Measurements from ENCODE around the gene NUMA1. TPM values are rescaled to one million over a fixed set of nuclear protein-coding genes. Genes with fewer than 3 reads are reported as not detected.
A peak's percentile ranks its signal among the peaks of the same experiment; 100 is the strongest.

The NUMA1 gene
- total RNA-seq, 1 experiment from 2014 or later = 267 TPM

GRCh38 chr11:72079819-72080325 lies 470 bp downstream of the NUMA1 start:
- TF ChIP-seq, protein P1, sequence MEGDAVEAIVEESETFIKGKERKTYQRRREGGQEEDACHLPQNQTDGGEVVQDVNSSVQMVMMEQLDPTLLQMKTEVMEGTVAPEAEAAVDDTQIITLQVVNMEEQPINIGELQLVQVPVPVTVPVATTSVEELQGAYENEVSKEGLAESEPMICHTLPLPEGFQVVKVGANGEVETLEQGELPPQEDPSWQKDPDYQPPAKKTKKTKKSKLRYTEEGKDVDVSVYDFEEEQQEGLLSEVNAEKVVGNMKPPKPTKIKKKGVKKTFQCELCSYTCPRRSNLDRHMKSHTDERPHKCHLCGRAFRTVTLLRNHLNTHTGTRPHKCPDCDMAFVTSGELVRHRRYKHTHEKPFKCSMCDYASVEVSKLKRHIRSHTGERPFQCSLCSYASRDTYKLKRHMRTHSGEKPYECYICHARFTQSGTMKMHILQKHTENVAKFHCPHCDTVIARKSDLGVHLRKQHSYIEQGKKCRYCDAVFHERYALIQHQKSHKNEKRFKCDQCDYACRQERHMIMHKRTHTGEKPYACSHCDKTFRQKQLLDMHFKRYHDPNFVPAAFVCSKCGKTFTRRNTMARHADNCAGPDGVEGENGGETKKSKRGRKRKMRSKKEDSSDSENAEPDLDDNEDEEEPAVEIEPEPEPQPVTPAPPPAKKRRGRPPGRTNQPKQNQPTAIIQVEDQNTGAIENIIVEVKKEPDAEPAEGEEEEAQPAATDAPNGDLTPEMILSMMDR (conservative IDR thresholded peaks at IDR 0.05) = no peak
- no peak for TF ChIP-seq EZH2 (IDR thresholded peaks at IDR 0.05; ENCODE audit: low read depth)
- POLR2A ChIA-PET (ENCODE audit: unreplicated experiment) = interaction anchor here (0.7 to 0.9 kb wide), 2 partner anchors 143 to 1598 kb away, joined by 4 to 12 read pairs; no protein-coding TSS in a partner anchor

GRCh38 chr11:72078477-72078876 lies 1.9 kb downstream of the NUMA1 start:
- Histone ChIP-seq H3K27ac (peak overlapping the region; percentile 50), H3K27me3 (ENCODE audit: insufficient read depth, low read depth) (no peaks in the 10 kb centered on the region), H3K9me2 (ENCODE audit: insufficient read depth) (no peaks in the 10 kb centered on the region), H3K4me1 (replicated peaks; ENCODE audit: insufficient read depth) (peaks cover 52% of the 10 kb centered on the region), H3K4me3 (peak overlapping the region; percentile 92), H3K9me3 (ENCODE audit: insufficient read depth, low read depth) (no peaks in the 10 kb centered on the region), H3F3A (ENCODE audit: insufficient read depth, low read depth) (peaks cover 40% of the 10 kb centered on the region), H2AFZ (peak overlapping the region; percentile 80; the same call in 1 of the 2 replicates), H3K36me3 (ENCODE audit: low read depth) (0 out of 2 replicates have a peak, but pooled peaks cover 4% of the 10 kb centered on the region), H3K4me2 (peak overlapping the region; percentile 96), H3K79me2 (ENCODE audit: low read depth) (peaks cover 65% of the 10 kb centered on the region), H4K20me1 (ENCODE audit: insufficient read depth) (0 out of 2 replicates have a peak, but pooled peaks cover 3% of the 10 kb centered on the region)
- TF ChIP-seq, protein P1 (conservative IDR thresholded peaks at IDR 0.05) = no peak
- no peak for TF ChIP-seq EZH2 (IDR thresholded peaks at IDR 0.05; ENCODE audit: low read depth)
- ChIA-PET CTCF (interaction anchor here (1.6 kb wide), 1 partner anchor 53 kb away, joined by 15 read pairs; no protein-coding TSS in a partner anchor), POLR2A (ENCODE audit: unreplicated experiment) (interaction anchor here (0.6 kb wide), 1 partner anchor 38 kb away, joined by 4 read pairs; no protein-coding TSS in a partner anchor)
- intact Hi-C loops (cut with micrococcal nuclease; ENCODE audit: unreplicated experiment) = no loop called here
- DNase-seq = peak in 1 of 2 experiments; percentile 56
- no TSS peak for BruUV-seq (replicated peaks)

More at GRCh38 chr11:72079819-72080325, 470 bp downstream of the NUMA1 start:
- Histone ChIP-seq H3K27me3 (ENCODE audit: insufficient read depth, low read depth) (no peaks in the 10 kb centered on the region), H3F3A (ENCODE audit: insufficient read depth, low read depth) (peaks cover 36% of the 10 kb centered on the region), H3K9me2 (ENCODE audit: insufficient read depth) (no peaks in the 10 kb centered on the region), H3K36me3 (ENCODE audit: low read depth) (0 out of 2 replicates have a peak, but pooled peaks cover 4% of the 10 kb centered on the region), H3K27ac (peak overlapping the region; percentile 50), H3K4me2 (peak overlapping the region; percentile 96), H4K20me1 (ENCODE audit: insufficient read depth) (0 out of 2 replicates have a peak, but pooled peaks cover 3% of the 10 kb centered on the region), H3K9me3 (ENCODE audit: insufficient read depth, low read depth) (no peaks in the 10 kb centered on the region), H3K4me3 (peak overlapping the region; percentile 92), H3K4me1 (replicated peaks; ENCODE audit: insufficient read depth) (peaks cover 41% of the 10 kb centered on the region), H3K79me2 (ENCODE audit: low read depth) (peaks cover 52% of the 10 kb centered on the region), H2AFZ (peak overlapping the region; percentile 80)
- intact Hi-C loops (cut with micrococcal nuclease; ENCODE audit: unreplicated experiment) = loop anchor here (1.0 to 5.0 kb wide), 5 partner anchors 8 to 153 kb away; partner anchors contain the start of genes ANAPC15, INPPL1, RNF121 and XNDC1N
- no TSS peak for BruUV-seq (replicated peaks)
- no peak for DNase-seq
- CTCF ChIA-PET = interaction anchor here (0.8 kb wide), 1 partner anchor 10 kb away, joined by 13 read pairs; no protein-coding TSS in a partner anchor

DNA sequence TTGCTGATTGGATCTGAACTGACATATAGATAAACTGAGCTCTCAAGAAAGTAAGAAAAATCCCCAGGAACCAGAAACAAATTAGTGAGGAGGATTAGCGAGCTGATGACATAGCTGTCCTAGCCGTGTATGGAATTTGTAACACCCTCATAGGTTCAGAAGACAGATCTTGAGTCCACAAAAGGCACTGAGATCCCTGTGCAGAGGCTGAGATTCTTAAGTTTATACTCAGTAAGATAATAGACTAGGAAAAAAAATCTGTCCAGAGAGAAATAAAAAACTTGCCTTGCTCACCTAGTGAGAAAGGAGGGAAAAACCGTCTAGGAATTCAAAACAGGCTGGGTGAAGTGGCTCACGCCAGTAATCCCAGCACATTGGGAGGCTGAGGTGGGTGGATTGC lies 4.6 kb downstream of the NUMA1 start:
- Histone ChIP-seq H3K9me2 (ENCODE audit: insufficient read depth) (no peaks in the 10 kb centered on the region), H3K4me1 (replicated peaks; ENCODE audit: insufficient read depth) (peaks cover 57% of the 10 kb centered on the region), H3K27me3 (ENCODE audit: insufficient read depth, low read depth) (no peaks in the 10 kb centered on the region), H3K36me3 (ENCODE audit: low read depth) (0 out of 2 replicates have a peak, but pooled peaks cover 4% of the 10 kb centered on the region), H3K27ac (peak overlapping the region; percentile 33; the same call in 1 of the 2 replicates), H3K9me3 (ENCODE audit: insufficient read depth, low read depth) (no peaks in the 10 kb centered on the region), H3K79me2 (ENCODE audit: low read depth) (peaks cover 85% of the 10 kb centered on the region), H3K4me3 (no peak overlapping the region), H3F3A (ENCODE audit: insufficient read depth, low read depth) (peaks cover 41% of the 10 kb centered on the region), H3K4me2 (no peak overlapping the region), H2AFZ (no peak overlapping the region), H4K20me1 (ENCODE audit: insufficient read depth) (peaks cover 7% of the 10 kb centered on the region; the same call in 1 of the 2 replicates)
- TF ChIP-seq EZH2 (IDR thresholded peaks at IDR 0.05; ENCODE audit: low read depth) = no peak
- TF ChIP-seq, protein P1 (conservative IDR thresholded peaks at IDR 0.05) = no peak
- DNase-seq = no peak
- intact Hi-C loops (cut with micrococcal nuclease; ENCODE audit: unreplicated experiment) = no loop called here
- no TSS peak for BruUV-seq (replicated peaks)
- CTCF ChIA-PET = no interaction called here
- POLR2A ChIA-PET (ENCODE audit: unreplicated experiment) = no interaction called here

All from PC-9 (cell line).